ENCODE results near the gene TPD52L1.

- TF ChIP-seq CTCF (IDR thresholded peaks at IDR 0.05; ENCODE audit: poor library complexity) (no peak), EZH2 (IDR thresholded peaks at IDR 0.05; ENCODE audit: borderline replicate concordance) (no peak), EZH2phosphoT487 (IDR thresholded peaks at IDR 0.05; ENCODE audit: low read depth, severe bottlenecking, unreplicated experiment) (no peak)
Observed at GRCh38 chr6:125233202-125233601, 79.6 kb downstream of the TPD52L1 start.

All from hepatocyte (in vitro differentiated cells).